Osteocyte (in vitro differentiated cells): ENCODE results near the gene CD44. TPM values are rescaled to one million over a fixed set of nuclear protein-coding genes. Genes with fewer than 3 reads are reported as not detected.
"Not testable (repeated sequence)": the region's sequence is repeated elsewhere in the genome, so short reads cannot be mapped to it uniquely, and the experiment has no call there.

ENCODE experiments used
- DNase-seq: peaks from one replicate; pipeline ENCODE4 v3.0.0; 2021; ENCODE audit warnings: mixed read lengths; ENCODE audit not compliant: unreplicated experiment; ENCODE audit errors: extremely low spot score
- H3K27ac Mint-ChIP-seq: one replicate; pipeline ENCODE4 v1.8.0; 2021; ENCODE audit warnings: mild to moderate bottlenecking, mixed read lengths; ENCODE audit not compliant: unreplicated experiment
- H3K27me3 Mint-ChIP-seq: one replicate; pipeline ENCODE4 v1.8.0; 2021; ENCODE audit warnings: mixed read lengths; ENCODE audit not compliant: unreplicated experiment
- H3K36me3 Mint-ChIP-seq: one replicate; pipeline ENCODE4 v1.8.0; 2021; ENCODE audit warnings: mixed read lengths; ENCODE audit not compliant: unreplicated experiment
- H3K4me1 Mint-ChIP-seq: one replicate; pipeline ENCODE4 v1.8.0; 2021; ENCODE audit warnings: mixed read lengths; ENCODE audit not compliant: unreplicated experiment
- H3K4me3 Mint-ChIP-seq: one replicate; pipeline ENCODE4 v1.8.0; 2021; ENCODE audit warnings: mild to moderate bottlenecking, moderate library complexity, mixed read lengths; ENCODE audit not compliant: unreplicated experiment
- H3K9me3 Mint-ChIP-seq: one replicate; pipeline ENCODE4 v1.8.0; 2021; ENCODE audit warnings: mixed read lengths; ENCODE audit not compliant: unreplicated experiment
- CTCF ChIP-seq: fragments of 200-600 bp; sonication (generic); IDR thresholded peaks from 2 replicates; pipeline ENCODE4 v1.5.0; 2021; ENCODE audit warnings: antibody characterized with exemption, mild to moderate bottlenecking, moderate library complexity
- long read RNA-seq: library from polyadenylated mRNA; unstranded; transcript quantifications from one replicate; pipeline ENCODE4 v2.0.0, GENCODE V29; 2021
- total RNA-seq: library from RNA; stranded (reverse); gene quantifications from 2 replicates; pipeline ENCODE4 v1.2.1, GENCODE V29; 2021

The CD44 gene
- 283 and 309 TPM in 2 replicates for total RNA-seq
- long read RNA-seq, full-length matches to known transcripts, result 574 of 745 reads
- long read RNA-seq, partial matches to known transcripts, result 130 of 745 reads
- long read RNA-seq, other reads (novel, unspliced or antisense), result 41 of 745 reads

GRCh38 chr11:35138943-35139721, at the start of gene CD44:
Gene CD44, plus strand, starts transcription at chr11:35139171. Its CDS starts 133 bp downstream, at chr11:35139304.
- Mint-ChIP-seq H3K36me3 (no peaks in the 10 kb centered on the region), H3K27ac (peak within 1 kb of the TSS; percentile 98), H3K4me3 (peak within 1 kb of the TSS; percentile 98), H3K4me1 (peaks cover 53% of the 10 kb centered on the region), H3K27me3 (no peaks in the 10 kb centered on the region), H3K9me3 (no peaks in the 10 kb centered on the region)
- no peak for TF ChIP-seq CTCF
- DNase-seq, result peak; percentile 88

DNA sequence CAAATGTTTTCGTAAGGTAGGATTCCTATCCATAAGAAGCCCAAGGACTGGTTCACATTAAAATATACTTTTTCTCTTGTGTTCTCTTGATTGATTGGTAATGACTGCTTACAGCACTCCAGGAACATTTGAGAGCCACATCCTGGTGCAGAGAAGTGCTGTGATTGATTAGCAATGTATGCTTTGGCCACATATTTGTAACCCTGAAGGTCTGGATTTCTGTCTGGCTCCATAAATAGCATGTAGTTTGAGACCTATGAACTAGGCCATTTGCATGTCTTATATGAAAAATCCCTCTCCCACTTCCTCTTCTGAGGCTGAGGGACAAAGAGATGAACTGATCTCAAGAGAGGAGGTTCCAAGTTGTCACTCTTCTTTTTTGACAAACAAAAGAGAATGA, 49.3 kb upstream of the CD44 start:
- DNase-seq, result no peak
- peaks cover 5% of the 10 kb centered on the region for H3K36me3 Mint-ChIP-seq

GRCh38 chr11:35090125-35090524, 48.8 kb upstream of the CD44 start:
- peaks cover 23% of the 10 kb centered on the region for H3K4me1 Mint-ChIP-seq
- TF ChIP-seq CTCF, result no peak
- DNase-seq, result no peak
- H3K36me3 Mint-ChIP-seq, result peaks cover 5% of the 10 kb centered on the region
- no peaks in the 10 kb centered on the region for H3K27me3 Mint-ChIP-seq
- no peak overlapping the region for H3K4me3 Mint-ChIP-seq
- H3K9me3 Mint-ChIP-seq, result peaks cover 7% of the 10 kb centered on the region
- no peak overlapping the region for H3K27ac Mint-ChIP-seq

More for the DNA sequence above, 49.3 kb upstream of the CD44 start:
- Mint-ChIP-seq H3K27me3 (no peaks in the 10 kb centered on the region), H3K9me3 (peaks cover 4% of the 10 kb centered on the region), H3K4me1 (peaks cover 27% of the 10 kb centered on the region), H3K4me3 (no peak overlapping the region), H3K27ac (peak overlapping the region; percentile 44)
- TF ChIP-seq CTCF, result no peak

DNA sequence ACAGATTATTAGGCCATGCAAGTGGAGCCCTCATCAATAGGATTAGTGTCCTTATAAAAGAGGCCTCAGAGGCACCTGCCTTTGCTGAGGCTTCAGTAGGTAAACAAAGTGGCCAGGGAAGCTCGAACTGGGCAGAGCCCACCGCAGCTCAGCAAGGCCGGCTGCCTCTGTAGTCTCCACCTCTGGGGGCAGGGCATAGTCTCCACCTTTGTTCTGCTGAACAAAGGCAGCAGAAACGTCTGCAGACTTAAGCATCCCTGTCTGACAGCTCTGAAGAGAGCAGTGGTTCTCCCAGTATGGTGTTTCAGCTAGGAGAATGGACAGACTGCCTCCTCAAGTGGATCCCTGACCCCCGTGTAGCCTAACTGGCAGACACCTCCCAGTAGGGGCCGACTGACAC, 48.0 kb upstream of the CD44 start:
- not testable (repeated sequence) for H3K4me3 Mint-ChIP-seq, H3K36me3 Mint-ChIP-seq, H3K27me3 Mint-ChIP-seq, H3K27ac Mint-ChIP-seq, DNase-seq, H3K9me3 Mint-ChIP-seq
- H3K4me1 Mint-ChIP-seq, result peaks cover 15% of the 10 kb centered on the region

DNA sequence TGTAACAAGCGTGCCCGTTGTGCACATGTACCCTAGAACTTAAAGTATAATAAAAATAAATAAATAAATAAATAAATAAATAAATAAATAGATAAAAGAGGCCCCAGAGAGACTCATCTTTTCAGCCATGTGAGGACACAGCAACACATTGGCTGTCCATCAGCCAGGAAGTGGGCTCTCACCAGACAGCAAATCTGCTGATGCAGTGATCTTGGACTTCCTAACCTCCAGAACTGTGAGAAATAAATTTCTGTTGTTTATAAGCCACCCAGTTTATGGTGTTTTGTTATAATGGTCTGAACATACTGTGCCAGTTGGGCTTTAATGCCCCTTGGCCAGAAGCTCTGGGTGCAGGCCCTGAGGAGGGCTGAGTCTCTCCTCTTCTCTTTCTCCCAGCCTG, 42.2 kb upstream of the CD44 start:
- TF ChIP-seq CTCF, result no peak
- DNase-seq, result no peak
- Mint-ChIP-seq H3K9me3 (peaks cover 6% of the 10 kb centered on the region), H3K4me1 (peaks cover 43% of the 10 kb centered on the region), H3K27me3 (no peaks in the 10 kb centered on the region), H3K36me3 (peaks cover 5% of the 10 kb centered on the region), H3K27ac (peak overlapping the region; percentile 60), H3K4me3 (no peak overlapping the region)
